ENCODE results near the gene DLX5. TPM values are rescaled to one million over a fixed set of nuclear protein-coding genes. Genes with fewer than 3 reads are reported as not detected.

Gene DLX5
- total RNA-seq, 1 donor, result 2.5 TPM

- Histone ChIP-seq H3K4me3 (ENCODE audit: insufficient read depth, low read length) (peak overlapping the region; percentile 76), H3K4me1 (ENCODE audit: insufficient read depth, low read length) (peaks cover 36% of the 10 kb centered on the region), H3K9me3 (ENCODE audit: low read depth, low read length) (no peaks in the 10 kb centered on the region), H3K4me2 (ENCODE audit: insufficient read depth, low read length) (peak overlapping the region; percentile 85), H3K27me3 (ENCODE audit: insufficient read depth, low read length) (peaks cover 9% of the 10 kb centered on the region), H3K36me3 (ENCODE audit: insufficient read depth, low read length) (peaks cover 3% of the 10 kb centered on the region), H3K79me2 (ENCODE audit: insufficient read depth, low read length) (peaks cover 10% of the 10 kb centered on the region), H4K20me1 (ENCODE audit: insufficient read depth, low read length) (no peaks in the 10 kb centered on the region), H2AFZ (ENCODE audit: low read length) (peak overlapping the region; percentile 88), H3K27ac (ENCODE audit: low read depth, low read length) (peak overlapping the region; percentile 76)
- no peak for TF ChIP-seq CTCF (IDR thresholded peaks at IDR 0.05; ENCODE audit: extremely low read depth, low read depth, low read length)
- DNase-seq (ENCODE audit: insufficient read length, low spot score, missing footprints), result peak; percentile 89
These were observed 7.2 kb downstream of the DLX5 start for GRCh38 chr7:97017192-97018125.

- Histone ChIP-seq H3K27me3 (ENCODE audit: insufficient read depth, low read length) (peaks cover 9% of the 10 kb centered on the region), H3K4me2 (ENCODE audit: insufficient read depth, low read length) (peak overlapping the region; percentile 85), H3K9me3 (ENCODE audit: low read depth, low read length) (no peaks in the 10 kb centered on the region), H3K79me2 (ENCODE audit: insufficient read depth, low read length) (peaks cover 6% of the 10 kb centered on the region), H3K4me3 (ENCODE audit: insufficient read depth, low read length) (peak overlapping the region; percentile 76), H3K36me3 (ENCODE audit: insufficient read depth, low read length) (peaks cover 3% of the 10 kb centered on the region), H2AFZ (ENCODE audit: low read length) (peak overlapping the region; percentile 88), H3K4me1 (ENCODE audit: insufficient read depth, low read length) (peaks cover 33% of the 10 kb centered on the region), H4K20me1 (ENCODE audit: insufficient read depth, low read length) (no peaks in the 10 kb centered on the region), H3K27ac (ENCODE audit: low read depth, low read length) (peak overlapping the region; percentile 76)
- DNase-seq (ENCODE audit: insufficient read length, low spot score, missing footprints), result peak; percentile 92
- TF ChIP-seq CTCF (IDR thresholded peaks at IDR 0.05; ENCODE audit: extremely low read depth, low read depth, low read length), result peak; percentile 16
These were observed 8.0 kb downstream of the DLX5 start for GRCh38 chr7:97016381-97017191.

- Histone ChIP-seq H3K9me3 (ENCODE audit: low read depth, low read length) (no peaks in the 10 kb centered on the region), H3K4me3 (ENCODE audit: insufficient read depth, low read length) (peak overlapping the region; percentile 76), H4K20me1 (ENCODE audit: insufficient read depth, low read length) (no peaks in the 10 kb centered on the region), H3K79me2 (ENCODE audit: insufficient read depth, low read length) (peaks cover 5% of the 10 kb centered on the region), H2AFZ (ENCODE audit: low read length) (peak overlapping the region; percentile 88), H3K4me2 (ENCODE audit: insufficient read depth, low read length) (peak overlapping the region; percentile 85), H3K27ac (ENCODE audit: low read depth, low read length) (no peak overlapping the region), H3K27me3 (ENCODE audit: insufficient read depth, low read length) (peaks cover 9% of the 10 kb centered on the region), H3K4me1 (ENCODE audit: insufficient read depth, low read length) (peaks cover 33% of the 10 kb centered on the region), H3K36me3 (ENCODE audit: insufficient read depth, low read length) (peaks cover 2% of the 10 kb centered on the region)
- peak; percentile 80 for DNase-seq (ENCODE audit: insufficient read length, low spot score, missing footprints)
- no peak for TF ChIP-seq CTCF (IDR thresholded peaks at IDR 0.05; ENCODE audit: extremely low read depth, low read depth, low read length)
These were observed 8.8 kb downstream of the DLX5 start for GRCh38 chr7:97015756-97016380.

Data from osteoblast (primary cell).